Putamen (tissue), 1 donor: ENCODE measurements around the gene RELL2.

Experiments used
- DNase-seq: peaks from one replicate; pipeline ENCODE4 v3.0.0-alpha.2; 2016; ENCODE audit warnings: low spot score

The RELL2 gene

GRCh38 chr5:141618804-141619554 is 17.8 kb upstream of the RELL2 start, which contains the start of gene DIAPH1:
Gene DIAPH1, minus strand, starts transcription at chr5:141619000. Its CDS starts 86 bp downstream, at chr5:141618914.
- peak; percentile 85 for DNase-seq

- no peak for DNase-seq
Observed at GRCh38 chr5:141623186-141623585, 13.6 kb upstream of the RELL2 start.

GRCh38 chr5:141623611-141624010 is 13.2 kb upstream of the RELL2 start:
- no peak for DNase-seq

- DNase-seq, result no peak
Observed at GRCh38 chr5:141628175-141628788, 8.5 kb upstream of the RELL2 start.

- no peak for DNase-seq
Observed at GRCh38 chr5:141630570-141631140, 6.1 kb upstream of the RELL2 start.

GRCh38 chr5:141632650-141633049 is 4.1 kb upstream of the RELL2 start:
- no peak for DNase-seq

- no peak for DNase-seq
Observed at GRCh38 chr5:141633871-141634561, 2.8 kb upstream of the RELL2 start.

GRCh38 chr5:141634720-141635119 is 2.1 kb upstream of the RELL2 start:
- no peak for DNase-seq

- no peak for DNase-seq
Observed at GRCh38 chr5:141635646-141636045, 1.2 kb upstream of the RELL2 start.

- no peak for DNase-seq
Observed at GRCh38 chr5:141636106-141636412, 738 bp upstream of the RELL2 start.

GRCh38 chr5:141637123-141637766 is 448 bp downstream of the RELL2 start:
- no peak for DNase-seq

GRCh38 chr5:141637767-141638419 is 1.1 kb downstream of the RELL2 start:
- no peak for DNase-seq

- no peak for DNase-seq
Observed at GRCh38 chr5:141638771-141639170, 2.0 kb downstream of the RELL2 start.

- DNase-seq, result no peak
Observed at GRCh38 chr5:141639357-141640050, 2.7 kb downstream of the RELL2 start.

- DNase-seq, result no peak
Observed at GRCh38 chr5:141640051-141640415, 3.2 kb downstream of the RELL2 start.

- DNase-seq, result no peak
Observed at GRCh38 chr5:141640698-141641097, 3.9 kb downstream of the RELL2 start.

GRCh38 chr5:141641634-141642267 is 5.0 kb downstream of the RELL2 start:
- no peak for DNase-seq

GRCh38 chr5:141646026-141646425 is 9.2 kb downstream of the RELL2 start:
- DNase-seq, result peak; percentile 68

GRCh38 chr5:141647242-141647641 is 10.4 kb downstream of the RELL2 start:
- DNase-seq, result no peak

- DNase-seq, result no peak
Observed at GRCh38 chr5:141647851-141648250, 11.1 kb downstream of the RELL2 start.
